ENCODE results near the gene CACNA1C.
A peak's percentile ranks its signal among the peaks of the same experiment; 100 is the strongest.
"Not testable (repeated sequence)": the region's sequence is repeated elsewhere in the genome, so short reads cannot be mapped to it uniquely, and the experiment has no call there.

Gene CACNA1C

GRCh38 chr12:2682296-2683251 lies 629.8 kb downstream of the CACNA1C start:
- peak overlapping the region; percentile 69 for H3K4me3 Mint-ChIP-seq
- peak; percentile 75 for DNase-seq

DNA sequence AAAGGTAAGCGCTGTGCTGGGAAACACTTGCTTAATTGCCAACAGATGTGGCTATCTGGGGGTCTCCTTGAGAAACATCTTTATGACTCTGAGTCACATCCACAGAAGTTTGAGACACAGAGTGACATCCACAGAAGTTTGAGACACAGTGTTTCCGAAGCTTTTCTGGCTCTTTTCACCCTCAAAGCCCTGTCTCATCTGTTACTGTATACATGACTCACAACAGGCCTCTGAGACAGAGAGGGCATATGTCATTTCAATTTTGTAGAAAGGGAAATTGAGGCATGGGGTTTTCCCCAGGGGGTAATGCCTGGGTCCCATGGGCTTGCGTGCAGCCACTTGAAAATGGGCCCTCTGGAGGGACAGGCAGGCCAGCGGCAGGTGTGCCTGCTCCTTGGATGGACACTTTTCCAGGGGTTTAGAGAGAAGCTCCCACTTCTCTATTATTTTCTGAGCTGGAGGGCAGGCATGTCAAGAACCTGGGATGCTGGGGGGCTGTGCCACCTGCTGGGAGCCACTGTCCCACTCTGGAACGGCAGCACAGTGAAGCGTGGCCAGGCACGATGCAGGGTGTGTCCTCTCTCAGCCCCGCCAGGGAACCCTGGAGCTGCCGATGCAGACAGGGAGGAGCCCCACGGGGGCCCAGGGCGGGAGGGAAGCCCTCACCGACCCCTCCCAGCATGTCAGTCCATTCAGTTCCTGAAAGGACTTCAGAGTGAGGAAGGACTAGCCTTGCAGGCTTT lies 630.7 kb downstream of the CACNA1C start:
- CTCF ChIA-PET = interaction anchor here (0.6 to 3.2 kb wide), 12 partner anchors 8 to 261 kb away, joined by 3 to 50 read pairs (median 5); no protein-coding TSS in a partner anchor
- H3K27ac Mint-ChIP-seq = no peak overlapping the region
- H3K4me3 Mint-ChIP-seq = no peak overlapping the region

More at GRCh38 chr12:2682296-2683251, 629.8 kb downstream of the CACNA1C start:
- Mint-ChIP-seq H3K9me3 (peaks cover 2% of the 10 kb centered on the region), H3K27me3 (peaks cover 6% of the 10 kb centered on the region), H3K36me3 (peaks cover 2% of the 10 kb centered on the region), H3K4me1 (peaks cover 14% of the 10 kb centered on the region), H3K27ac (peak overlapping the region; percentile 95)
- CTCF ChIA-PET = interaction anchor here (0.6 to 3.2 kb wide), 14 partner anchors 8 to 262 kb away, joined by 3 to 50 read pairs (median 4); no protein-coding TSS in a partner anchor

DNA sequence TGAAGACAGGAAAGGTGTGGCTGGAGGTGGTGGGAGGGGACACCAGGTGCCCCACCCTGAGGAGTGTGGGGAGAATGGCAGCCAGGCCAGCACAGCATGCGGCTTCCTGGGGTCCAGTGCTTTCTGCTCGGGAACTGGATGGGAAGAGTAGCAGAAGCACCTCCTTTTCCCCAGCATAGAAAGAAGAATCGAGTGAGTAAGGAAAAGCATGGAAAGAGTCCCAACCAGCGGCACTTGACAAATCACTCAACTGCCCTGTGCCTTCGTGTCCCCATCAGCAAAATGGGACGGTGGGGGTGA lies 631.2 kb downstream of the CACNA1C start:
- H3K36me3 Mint-ChIP-seq, H3K27ac Mint-ChIP-seq, DNase-seq, H3K9me3 Mint-ChIP-seq, H3K27me3 Mint-ChIP-seq, H3K4me3 Mint-ChIP-seq: not testable (repeated sequence)
- CTCF ChIA-PET = interaction anchor here (1.0 to 3.2 kb wide), 3 partner anchors 101 to 116 kb away, joined by 4 to 50 read pairs (median 7); no protein-coding TSS in a partner anchor
- peaks cover 20% of the 10 kb centered on the region for H3K4me1 Mint-ChIP-seq

More for the DNA sequence above, 630.7 kb downstream of the CACNA1C start:
- DNase-seq = no peak
- Mint-ChIP-seq H3K27me3 (peaks cover 6% of the 10 kb centered on the region), H3K4me1 (peaks cover 18% of the 10 kb centered on the region), H3K9me3 (peaks cover 2% of the 10 kb centered on the region), H3K36me3 (peaks cover 5% of the 10 kb centered on the region)

DNA sequence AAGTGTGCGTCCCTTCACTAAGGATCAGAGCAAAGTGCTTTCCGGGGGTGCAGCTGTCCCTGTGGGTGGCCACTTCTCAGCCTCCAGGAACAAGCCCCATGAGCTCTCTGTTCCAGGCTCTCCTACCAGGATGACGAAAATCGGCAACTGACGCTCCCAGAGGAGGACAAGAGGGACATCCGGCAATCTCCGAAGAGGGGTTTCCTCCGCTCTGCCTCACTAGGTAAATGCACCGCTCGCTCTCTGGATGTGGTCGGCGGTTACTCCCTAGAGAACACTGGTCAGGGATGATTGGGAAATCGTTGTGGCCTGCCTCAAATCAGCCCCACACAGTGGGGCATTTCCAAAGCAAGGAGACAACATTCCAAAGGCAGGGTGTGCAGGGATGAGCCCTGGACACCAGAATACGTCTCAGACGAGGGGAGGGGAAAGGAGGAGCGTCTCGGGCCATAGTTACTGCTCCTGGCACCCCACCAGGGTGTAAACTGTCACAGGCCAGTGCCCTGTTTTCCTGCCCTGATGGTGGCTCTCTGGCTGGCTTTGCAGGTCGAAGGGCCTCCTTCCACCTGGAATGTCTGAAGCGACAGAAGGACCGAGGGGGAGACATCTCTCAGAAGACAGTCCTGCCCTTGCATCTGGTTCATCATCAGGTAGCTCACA lies 633.0 kb downstream of the CACNA1C start:
- peaks cover 36% of the 10 kb centered on the region for H3K4me1 Mint-ChIP-seq
- H3K27ac Mint-ChIP-seq, H3K36me3 Mint-ChIP-seq, H3K27me3 Mint-ChIP-seq, H3K9me3 Mint-ChIP-seq, H3K4me3 Mint-ChIP-seq, DNase-seq: not testable (repeated sequence)
- CTCF ChIA-PET = interaction anchor here (1.0 to 3.2 kb wide), 2 partner anchors 99 to 100 kb away, joined by 3 to 50 read pairs; no protein-coding TSS in a partner anchor

DNA sequence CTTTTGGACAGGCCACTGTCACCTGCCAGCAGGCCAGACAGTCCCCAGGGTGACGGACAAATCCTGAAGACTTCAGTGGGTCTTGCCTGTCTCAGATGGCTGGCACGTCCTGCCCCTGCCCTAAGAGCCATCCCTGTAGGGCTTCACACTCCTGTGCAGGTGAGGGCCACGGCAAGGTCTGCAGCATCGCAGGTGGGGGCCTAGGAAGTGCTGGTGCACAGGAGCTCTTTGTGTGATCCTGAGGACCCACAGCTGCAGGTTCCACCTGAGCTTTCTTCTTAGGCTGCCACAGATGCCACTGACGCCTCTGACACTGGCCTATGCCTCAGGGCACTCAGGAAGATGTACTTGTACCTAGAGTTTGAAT lies 633.5 kb downstream of the CACNA1C start:
- Mint-ChIP-seq H3K36me3 (peaks cover 5% of the 10 kb centered on the region), H3K9me3 (peaks cover 2% of the 10 kb centered on the region), H3K4me1 (peaks cover 38% of the 10 kb centered on the region), H3K4me3 (no peak overlapping the region), H3K27ac (no peak overlapping the region), H3K27me3 (peaks cover 8% of the 10 kb centered on the region)
- DNase-seq = no peak
- CTCF ChIA-PET = interaction anchor here (1.0 kb wide), 1 partner anchor 99 kb away, joined by 3 read pairs; no protein-coding TSS in a partner anchor

- Mint-ChIP-seq H3K4me3 (no peak overlapping the region), H3K27ac (no peak overlapping the region), H3K36me3 (peaks cover 5% of the 10 kb centered on the region), H3K4me1 (peaks cover 42% of the 10 kb centered on the region), H3K9me3 (peaks cover 2% of the 10 kb centered on the region), H3K27me3 (peaks cover 8% of the 10 kb centered on the region)
- DNase-seq = no peak
- CTCF ChIA-PET = no interaction called here
Measured at GRCh38 chr12:2687058-2687457, 634.3 kb downstream of the CACNA1C start.

- Mint-ChIP-seq H3K4me1 (peaks cover 48% of the 10 kb centered on the region), H3K27ac (no peak overlapping the region), H3K36me3 (peaks cover 4% of the 10 kb centered on the region), H3K9me3 (peaks cover 1% of the 10 kb centered on the region), H3K27me3 (peaks cover 5% of the 10 kb centered on the region), H3K4me3 (no peak overlapping the region)
- no peak for DNase-seq
- CTCF ChIA-PET = no interaction called here
Measured at GRCh38 chr12:2687726-2688125, 634.9 kb downstream of the CACNA1C start.

DNA sequence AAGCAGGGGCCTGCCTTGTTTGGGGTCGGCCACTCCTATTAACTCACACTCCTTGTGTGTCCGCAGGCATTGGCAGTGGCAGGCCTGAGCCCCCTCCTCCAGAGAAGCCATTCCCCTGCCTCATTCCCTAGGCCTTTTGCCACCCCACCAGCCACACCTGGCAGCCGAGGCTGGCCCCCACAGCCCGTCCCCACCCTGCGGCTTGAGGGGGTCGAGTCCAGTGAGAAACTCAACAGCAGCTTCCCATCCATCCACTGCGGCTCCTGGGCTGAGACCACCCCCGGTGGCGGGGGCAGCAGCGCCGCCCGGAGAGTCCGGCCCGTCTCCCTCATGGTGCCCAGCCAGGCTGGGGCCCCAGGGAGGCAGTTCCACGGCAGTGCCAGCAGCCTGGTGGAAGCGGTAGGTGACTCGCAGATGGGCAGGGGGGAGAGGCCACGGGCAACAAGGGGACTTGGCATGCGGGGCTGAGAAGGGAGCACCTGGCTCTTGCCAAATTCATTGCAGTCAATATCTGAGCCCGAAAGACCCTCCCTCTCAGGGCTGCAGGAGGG lies 635.7 kb downstream of the CACNA1C start:
- peaks cover 48% of the 10 kb centered on the region for H3K4me1 Mint-ChIP-seq
- H3K27ac Mint-ChIP-seq = no peak overlapping the region
- H3K27me3 Mint-ChIP-seq = peaks cover 7% of the 10 kb centered on the region
- no peak overlapping the region for H3K4me3 Mint-ChIP-seq
- no peak for DNase-seq
- no peaks in the 10 kb centered on the region for H3K9me3 Mint-ChIP-seq
- CTCF ChIA-PET = no interaction called here
- H3K36me3 Mint-ChIP-seq = peaks cover 3% of the 10 kb centered on the region

GRCh38 chr12:2689393-2689792 lies 636.6 kb downstream of the CACNA1C start:
- Mint-ChIP-seq H3K4me1 (peaks cover 47% of the 10 kb centered on the region), H3K9me3 (no peaks in the 10 kb centered on the region), H3K27me3 (peaks cover 10% of the 10 kb centered on the region), H3K36me3 (peaks cover 3% of the 10 kb centered on the region), H3K27ac (no peak overlapping the region), H3K4me3 (peak overlapping the region; percentile 29)
- CTCF ChIA-PET = interaction anchor here (3.9 kb wide), 1 partner anchor 94 kb away, joined by 22 read pairs; no protein-coding TSS in a partner anchor
- no peak for DNase-seq

GRCh38 chr12:2689879-2690278 lies 637.1 kb downstream of the CACNA1C start:
- CTCF ChIA-PET = interaction anchor here (3.9 kb wide), 1 partner anchor 94 kb away, joined by 22 read pairs; no protein-coding TSS in a partner anchor
- H3K9me3 Mint-ChIP-seq = no peaks in the 10 kb centered on the region
- H3K27me3 Mint-ChIP-seq = peaks cover 15% of the 10 kb centered on the region
- H3K4me1 Mint-ChIP-seq = peaks cover 47% of the 10 kb centered on the region
- peak overlapping the region; percentile 29 for H3K4me3 Mint-ChIP-seq
- DNase-seq = no peak
- no peak overlapping the region for H3K27ac Mint-ChIP-seq
- peaks cover 3% of the 10 kb centered on the region for H3K36me3 Mint-ChIP-seq

DNA sequence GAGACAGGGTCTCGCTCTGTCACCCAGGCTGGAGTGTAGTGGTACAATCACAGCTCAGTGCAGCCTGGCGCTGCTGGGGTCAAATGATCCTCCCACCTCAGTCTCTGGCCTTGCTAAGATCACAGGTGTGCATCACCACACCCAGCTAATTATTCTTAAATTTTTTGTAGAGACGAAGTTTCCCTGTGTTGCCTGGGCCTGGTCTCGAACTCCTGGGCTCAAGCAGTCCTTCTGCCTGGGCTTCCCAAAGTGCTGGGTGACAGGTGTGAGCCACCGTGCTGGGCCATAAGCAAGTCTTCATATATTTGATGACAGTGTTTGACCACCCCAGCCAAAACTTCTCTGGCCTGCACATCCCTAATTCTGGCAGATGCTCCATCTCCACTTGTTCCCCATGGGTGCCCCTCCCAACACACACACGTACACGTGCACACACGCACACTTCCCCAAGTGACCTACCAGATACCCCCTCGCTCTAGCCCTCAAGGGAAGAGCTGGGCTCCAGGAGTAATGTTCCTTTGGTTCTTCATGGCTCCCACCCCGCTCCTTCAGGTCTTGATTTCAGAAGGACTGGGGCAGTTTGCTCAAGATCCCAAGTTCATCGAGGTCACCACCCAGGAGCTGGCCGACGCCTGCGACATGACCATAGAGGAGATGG lies 637.7 kb downstream of the CACNA1C start:
- H3K27me3 Mint-ChIP-seq = peaks cover 21% of the 10 kb centered on the region
- H3K4me1 Mint-ChIP-seq = peaks cover 47% of the 10 kb centered on the region
- H3K36me3 Mint-ChIP-seq = peaks cover 3% of the 10 kb centered on the region
- peak overlapping the region; percentile 87 for H3K4me3 Mint-ChIP-seq
- H3K27ac Mint-ChIP-seq = peak overlapping the region; percentile 95
- no peak for DNase-seq
- CTCF ChIA-PET = interaction anchor here (1.2 to 3.9 kb wide), 6 partner anchors 9 to 122 kb away, joined by 3 to 22 read pairs (median 4); partner anchors contain the start of gene ITFG2
- H3K9me3 Mint-ChIP-seq = no peaks in the 10 kb centered on the region

DNA sequence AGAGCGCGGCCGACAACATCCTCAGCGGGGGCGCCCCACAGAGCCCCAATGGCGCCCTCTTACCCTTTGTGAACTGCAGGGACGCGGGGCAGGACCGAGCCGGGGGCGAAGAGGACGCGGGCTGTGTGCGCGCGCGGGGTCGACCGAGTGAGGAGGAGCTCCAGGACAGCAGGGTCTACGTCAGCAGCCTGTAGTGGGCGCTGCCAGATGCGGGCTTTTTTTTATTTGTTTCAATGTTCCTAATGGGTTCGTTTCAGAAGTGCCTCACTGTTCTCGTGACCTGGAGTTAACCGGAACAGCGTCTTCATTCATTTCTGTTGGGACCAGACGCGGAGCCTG lies 638.2 kb downstream of the CACNA1C start:
- peaks cover 26% of the 10 kb centered on the region for H3K27me3 Mint-ChIP-seq
- CTCF ChIA-PET = interaction anchor here (0.7 to 3.9 kb wide), 8 partner anchors 8 to 122 kb away, joined by 3 to 22 read pairs (median 3); partner anchors contain the start of gene ITFG2
- peak overlapping the region; percentile 87 for H3K4me3 Mint-ChIP-seq
- peaks cover 3% of the 10 kb centered on the region for H3K36me3 Mint-ChIP-seq
- DNase-seq = peak; percentile 80
- no peaks in the 10 kb centered on the region for H3K9me3 Mint-ChIP-seq
- peak overlapping the region; percentile 95 for H3K27ac Mint-ChIP-seq
- H3K4me1 Mint-ChIP-seq = peaks cover 47% of the 10 kb centered on the region
